Measurements from ENCODE around the gene PRKX. TPM values are rescaled to one million over a fixed set of nuclear protein-coding genes. Genes with fewer than 3 reads are reported as not detected.

The PRKX gene
- total and polyA plus RNA-seq, 2 of the 8 experiments (the other 6 are each of a cell fraction or from before 2014, with no cell fraction given) = 19.4 to 55.3 TPM

DNA sequence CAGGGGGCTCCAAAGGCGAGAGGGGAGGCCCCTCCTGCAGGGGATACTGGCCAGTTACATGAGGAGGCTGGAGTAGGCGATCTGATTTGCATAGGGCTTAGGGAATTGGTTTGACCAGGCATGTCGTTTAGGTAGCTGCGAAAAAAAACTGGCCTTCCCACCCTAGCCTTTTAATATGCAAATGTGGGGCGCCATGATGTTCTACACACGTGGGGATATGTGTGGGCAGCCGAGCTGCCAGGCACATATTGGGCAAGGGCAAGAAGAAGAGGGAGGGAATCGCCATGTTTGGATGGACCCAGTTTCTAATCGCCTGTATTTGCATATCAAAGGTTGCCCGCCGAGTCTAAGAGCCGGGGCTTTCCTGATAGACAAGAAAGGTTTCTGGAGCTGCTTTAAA lies 121.3 kb downstream of the PRKX start:
- Histone ChIP-seq H4K91ac (replicated peaks; ENCODE audit: insufficient read length, low read length) (no peak overlapping the region), H3K79me2 (ENCODE audit: control insufficient read depth in 1 of 2, insufficient read depth in 2 of 2, low read length in 2 of 2) (no peaks in the 10 kb centered on the region), H2BK20ac (ENCODE audit: low read length) (no peak overlapping the region), H2BK5ac (ENCODE audit: low read depth, low read length) (no peak overlapping the region), H4K8ac (ENCODE audit: extremely low read depth, insufficient read depth, low read length) (no peak overlapping the region), H3K9ac (replicated peaks in 1 of 4; ENCODE audit: extremely low read depth in 1 of 4, low read depth in 3 of 4, low read length in 3 of 4) (no peak overlapping the region), H3K36me3 (ENCODE audit: control insufficient read depth in 2 of 4, insufficient read depth in 4 of 4, low read length in 3 of 4) (no peaks in the 10 kb centered on the region), H3K56ac (replicated peaks; ENCODE audit: insufficient read length, low read depth, low read length) (no peak overlapping the region), H3K14ac (ENCODE audit: insufficient read length) (no peak overlapping the region), H2AFZ (ENCODE audit: low read length) (no peak overlapping the region), H3K18ac (ENCODE audit: extremely low read depth, low read length) (no peak overlapping the region; the same call in 1 of the 2 replicates), H4K20me1 (replicated peaks in 1 of 2; ENCODE audit: control insufficient read depth in 1 of 2, insufficient read depth in 2 of 2, low read length in 2 of 2) (no peaks in the 10 kb centered on the region), H3K4ac (replicated peaks; ENCODE audit: insufficient read length, low read depth, low read length) (no peak overlapping the region), H3K9me3 (ENCODE audit: insufficient read depth in 2 of 2, low read depth in 1 of 2, low read length in 1 of 2) (no peaks in the 10 kb centered on the region), H3K23me2 (ENCODE audit: low read depth, low read length) (no peaks in the 10 kb centered on the region), H2BK120ac (replicated peaks; ENCODE audit: low read depth, low read length) (no peak overlapping the region), H3K4me2 (ENCODE audit: insufficient read depth in 1 of 2, low read depth in 2 of 2, low read length in 2 of 2) (peak overlapping the region; percentile 42 to 43; a peak in 2 of 4 replicates), H3K79me1 (ENCODE audit: low read depth, low read length) (no peaks in the 10 kb centered on the region), H3K23ac (ENCODE audit: insufficient read length) (no peak overlapping the region), H2AK5ac (ENCODE audit: low read depth, low read length) (no peak overlapping the region), H4K5ac (ENCODE audit: insufficient read length, low read depth, low read length) (no peak overlapping the region), H3K4me1 (replicated peaks in 1 of 4; ENCODE audit: control insufficient read depth in 3 of 4, insufficient read depth in 4 of 4, low read length in 3 of 4) (no peaks in the 10 kb centered on the region; a peak in 1 of 7 replicates), H2BK15ac (ENCODE audit: low read length) (no peak overlapping the region), H3K27me3 (replicated peaks in 1 of 4; ENCODE audit: control insufficient read depth in 3 of 4, extremely low read depth in 1 of 4, insufficient read depth in 3 of 4, low read length in 3 of 4) (no peaks in the 10 kb centered on the region), H3K4me3 (ENCODE audit: extremely low read depth in 1 of 4, insufficient read depth in 2 of 4, low read depth in 3 of 4, low read length in 4 of 4) (peak overlapping the region in 1 of 4 experiments; percentile 40; a peak in 2 of 8 replicates), H2BK12ac (ENCODE audit: low read depth, low read length) (no peak overlapping the region), H3K27ac (ENCODE audit: low read depth, low read length) (peak overlapping the region; percentile 52; the same call in 1 of the 2 replicates)
- FAIRE-seq = peak; percentile 98
- WGBS, 2 experiments (ENCODE audit: extremely low coverage in 1 of 2, insufficient coverage in 1 of 2, insufficient read length in 1 of 2, insufficient replicate concordance in 2 of 2, low coverage in 1 of 2, low lambda C conversion rate in 2 of 2, missing lambda C conversion rate in 1 of 2) = 4% methylated on average over 12 of the region's 12 CpGs; no CpG with 5 or more reads in 1 of the 2 experiments
- ChIA-PET POLR2A (ENCODE audit: partially characterized antibody) (no interaction called here), CTCF (ENCODE audit: partially characterized antibody) (no interaction called here)
- peak; percentile 56 to 58 for DNase-seq (ENCODE audit: low read depth in 1 of 2, low spot score in 2 of 2)
- TF ChIP-seq SAP30 (IDR thresholded peaks at IDR 0.05; ENCODE audit: insufficient read depth, insufficient replicate concordance, low read length) (no peak), YY1 (IDR thresholded peaks at IDR 0.05; ENCODE audit: low read depth, low read length) (peak; percentile 92)
